Stimulated activated CD8-positive, alpha-beta memory T cell treated with anti-CD3 and anti-CD28 coated beads, Interleukin-7, amount 100 ng/mL, for 24 hours (primary cell): ENCODE results near the gene AKNAD1.
A peak's percentile ranks its signal among the peaks of the same experiment; 100 is the strongest.

Experiments
- DNase-seq: peaks from one replicate; pipeline ENCODE4 v3.0.0-alpha.2; 2020; ENCODE audit warnings: low read depth

AKNAD1 gene

DNA sequence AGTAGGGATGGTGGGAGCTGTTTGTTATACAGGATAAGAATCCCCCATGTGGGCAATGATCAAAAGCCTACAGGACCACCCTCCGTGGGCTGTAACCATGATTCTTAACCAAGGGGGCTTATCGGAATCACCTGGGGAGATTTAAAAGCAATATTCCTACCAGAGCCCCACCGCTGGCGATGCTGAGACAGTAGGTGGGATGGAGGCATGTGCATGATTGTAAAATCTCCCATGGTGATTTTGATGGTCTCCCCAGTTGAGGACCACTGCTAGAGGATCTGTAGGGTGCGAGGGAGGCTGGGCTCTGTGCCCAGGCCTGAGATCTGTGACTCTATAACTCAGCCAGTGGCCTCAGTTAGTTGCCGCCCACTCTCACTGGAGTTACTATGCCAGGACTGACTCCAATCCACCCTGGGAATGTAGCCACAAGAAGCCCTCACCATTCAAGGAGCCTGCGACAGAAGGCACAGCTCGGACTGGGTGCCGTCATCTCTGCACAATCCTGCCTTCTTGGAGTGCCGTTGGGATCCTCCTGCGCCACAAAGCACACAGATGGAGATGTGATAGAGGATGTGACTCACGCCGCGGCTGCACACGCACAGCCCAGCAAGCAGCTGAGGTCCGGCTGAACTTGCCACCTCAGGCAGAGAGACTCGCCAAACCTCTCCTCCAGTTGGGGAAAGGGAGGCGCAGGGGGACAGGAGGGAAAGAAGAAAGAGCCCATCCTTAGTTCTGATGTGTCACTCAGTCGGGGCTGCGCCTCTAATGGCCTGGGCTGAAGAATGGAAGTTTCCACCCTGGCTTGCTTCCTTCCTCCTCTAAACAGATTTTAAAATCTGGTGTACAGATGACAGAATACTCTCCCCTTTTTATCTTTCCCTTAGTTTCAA is 26.5 kb downstream of the AKNAD1 start:
- DNase-seq: no peak

DNA sequence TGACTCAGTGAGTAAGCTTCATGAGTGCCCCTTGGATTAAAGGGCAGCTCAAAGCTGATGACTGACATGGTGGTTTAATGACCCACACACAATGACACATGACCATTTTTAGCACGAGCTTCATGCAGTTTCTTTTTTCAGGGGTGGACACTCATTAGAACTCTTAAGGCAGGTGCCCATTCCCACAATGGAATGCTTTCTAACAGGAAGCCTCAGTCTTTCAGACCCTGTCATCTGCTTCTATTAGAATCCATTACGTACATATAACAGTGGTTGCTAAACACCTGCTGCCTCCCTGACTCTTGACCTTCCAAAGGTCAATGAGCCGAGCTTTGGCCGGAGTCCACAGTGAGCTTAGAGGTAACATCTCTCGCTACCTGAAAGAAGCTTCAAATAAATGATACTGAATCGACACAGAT is 27.4 kb downstream of the AKNAD1 start:
- no peak for DNase-seq

DNA sequence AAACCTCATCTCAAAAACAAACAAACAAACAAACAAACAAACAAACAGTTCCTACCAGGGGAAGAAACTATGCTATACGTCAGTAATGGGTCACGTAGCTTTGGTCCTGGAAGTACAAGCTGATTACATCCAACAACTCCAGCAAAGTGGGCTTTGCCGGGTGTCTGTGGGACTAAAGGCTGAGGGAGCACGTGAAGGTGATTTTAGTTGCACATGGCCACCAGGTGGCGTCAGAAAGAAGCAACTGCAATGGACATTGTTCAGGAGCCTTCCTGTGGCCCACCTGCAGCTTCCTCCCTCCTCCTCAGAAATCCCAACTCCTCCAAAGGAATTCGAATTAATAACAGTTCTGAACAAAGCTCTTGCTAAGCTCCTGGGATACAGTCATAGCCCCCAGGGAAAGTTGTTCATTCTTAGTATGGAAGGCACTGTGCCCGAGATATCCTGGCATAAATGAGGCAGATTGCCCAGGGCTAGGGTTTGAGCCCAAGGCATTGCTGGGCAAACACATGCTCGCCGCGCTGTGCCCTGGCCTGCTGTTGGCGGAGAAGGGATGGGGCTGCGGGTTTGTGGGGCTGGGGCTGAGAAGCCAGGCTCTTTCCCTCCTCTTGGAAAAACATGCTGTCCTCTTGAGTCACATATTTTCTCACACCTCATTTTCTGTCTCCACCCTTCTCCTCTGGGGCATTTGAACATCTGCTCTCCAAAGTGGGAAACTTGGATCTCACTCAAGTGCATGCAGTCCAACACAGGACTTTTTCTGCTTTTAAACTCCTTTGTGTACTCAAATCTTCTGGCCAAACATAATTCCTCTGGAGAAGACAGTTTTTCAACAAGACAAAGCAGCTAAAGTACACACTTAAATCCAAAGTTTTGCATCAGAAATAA is 28.6 kb downstream of the AKNAD1 start:
- DNase-seq: peak; percentile 27

DNA sequence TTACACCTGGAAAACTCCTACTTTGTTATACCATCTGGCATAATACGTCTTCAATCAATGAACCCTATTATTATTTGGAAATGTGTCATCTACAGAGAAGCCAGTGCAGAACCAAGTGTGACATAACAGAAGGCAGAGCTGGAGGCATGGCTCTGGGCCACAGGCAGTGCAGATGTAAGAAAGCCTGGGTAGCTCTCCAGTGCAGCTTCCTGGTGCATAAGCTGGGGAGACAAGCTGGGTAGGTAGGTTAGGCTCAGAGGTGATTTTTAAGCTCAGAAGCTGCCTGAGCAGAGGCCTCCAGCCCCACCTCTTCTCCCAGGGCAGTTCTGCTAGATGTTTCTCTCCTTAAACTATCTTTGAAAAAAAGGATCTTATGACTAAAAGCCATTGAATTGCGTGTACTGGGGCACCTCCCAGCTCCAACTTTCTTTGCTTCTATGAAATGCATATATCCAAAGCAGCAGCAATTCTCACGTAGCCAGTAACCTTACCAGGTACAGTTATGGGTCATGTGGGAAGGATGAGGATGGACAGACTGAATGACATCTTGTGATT is 30.7 kb downstream of the AKNAD1 start:
- no peak for DNase-seq

DNA sequence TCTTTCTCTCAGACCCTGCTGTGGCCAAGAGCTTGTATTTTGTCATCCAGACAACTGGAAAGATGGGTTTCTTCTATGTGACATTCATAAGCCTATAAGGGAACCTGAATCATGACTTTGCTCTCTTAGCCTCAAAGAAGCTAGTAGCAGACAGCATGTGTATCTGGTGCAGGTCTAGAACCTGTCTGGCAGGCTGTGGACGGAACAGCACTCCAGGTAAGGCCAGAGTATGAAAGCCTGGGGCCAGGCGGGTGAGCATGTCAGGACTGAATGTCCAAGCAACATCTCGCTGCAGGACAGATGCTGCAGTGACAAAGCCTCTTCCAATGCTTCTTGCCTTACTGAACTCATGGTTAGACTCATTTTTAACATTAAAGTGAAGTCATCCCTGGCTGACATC is 32.8 kb downstream of the AKNAD1 start:
- no peak for DNase-seq

DNA sequence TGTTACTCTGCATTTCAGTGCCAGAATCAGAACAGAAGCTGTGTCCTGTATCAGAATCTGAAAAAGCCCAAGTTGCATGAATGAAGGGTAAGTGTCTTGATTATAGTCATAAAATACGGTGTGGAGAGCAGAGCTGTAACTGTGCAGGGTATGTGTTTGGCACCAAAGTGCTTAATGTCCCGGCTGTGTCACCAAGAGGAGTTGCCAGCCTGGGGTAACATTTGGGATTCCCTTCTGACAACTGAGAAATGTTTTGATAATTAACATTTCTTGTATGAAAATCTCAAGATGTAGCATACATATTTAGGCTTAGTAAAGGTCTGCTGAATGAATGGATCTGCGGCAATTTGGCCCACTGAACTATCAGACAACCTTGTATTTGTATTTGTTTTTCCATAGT is 33.3 kb downstream of the AKNAD1 start:
- DNase-seq: no peak

DNA sequence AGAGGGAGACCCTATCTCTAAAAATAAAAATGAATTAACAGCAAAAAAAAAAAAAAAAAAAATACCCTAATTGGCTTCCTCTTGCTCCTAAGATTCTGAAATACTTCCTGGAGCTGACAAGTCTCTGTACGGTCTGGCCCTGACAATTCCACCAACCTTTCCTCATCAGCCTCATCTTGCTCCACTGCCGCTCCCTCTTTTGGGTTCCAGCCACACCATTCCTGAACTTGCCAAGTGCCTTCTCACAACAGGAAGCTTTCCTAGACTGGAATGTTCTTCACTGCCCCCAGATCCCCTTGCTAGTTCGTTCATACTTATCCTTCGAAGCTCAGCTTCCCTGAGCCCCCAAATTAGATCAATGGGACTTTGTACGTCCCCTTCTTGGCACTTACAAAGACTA is 37.0 kb downstream of the AKNAD1 start:
- no peak for DNase-seq

DNA sequence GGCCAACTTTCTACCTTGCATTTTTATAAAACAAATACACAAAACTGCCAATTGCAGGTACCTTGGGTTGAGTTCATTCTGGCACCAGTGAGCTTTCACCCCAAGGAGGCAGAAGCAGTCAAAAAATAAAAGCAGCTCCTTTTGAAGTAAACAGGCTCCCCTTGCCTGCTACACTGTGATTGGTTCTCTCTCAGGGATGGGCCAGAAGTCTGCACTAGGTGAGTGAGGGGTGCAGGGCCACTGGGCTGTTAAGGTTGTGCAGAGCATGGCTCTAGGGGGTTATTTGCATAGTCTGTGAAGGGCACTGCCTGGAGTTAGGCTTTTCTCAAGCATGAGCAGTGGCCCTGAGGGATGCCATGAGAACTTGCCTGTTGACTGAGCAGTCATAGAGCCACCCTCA is 39.1 kb downstream of the AKNAD1 start:
- DNase-seq: no peak

DNA sequence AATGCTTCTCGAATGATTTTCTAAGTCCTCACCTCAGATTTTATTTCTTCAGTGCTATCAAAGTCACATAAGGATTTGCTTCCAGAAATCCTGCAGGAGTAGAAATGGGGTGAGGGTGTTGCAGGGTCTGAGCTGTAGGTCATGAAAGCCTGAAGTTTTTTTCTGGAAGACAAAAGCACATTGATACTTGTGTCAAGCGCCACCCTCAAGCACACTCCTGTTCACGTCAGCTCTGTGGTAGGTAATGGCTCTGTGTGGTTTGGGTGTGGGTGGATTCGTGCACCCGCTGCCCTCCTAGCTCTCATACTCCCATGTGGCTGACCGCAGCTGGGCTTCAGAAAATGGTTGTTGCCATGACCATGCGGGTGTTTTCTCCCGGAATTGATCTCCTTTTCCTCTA is 39.9 kb downstream of the AKNAD1 start:
- no peak for DNase-seq

DNA sequence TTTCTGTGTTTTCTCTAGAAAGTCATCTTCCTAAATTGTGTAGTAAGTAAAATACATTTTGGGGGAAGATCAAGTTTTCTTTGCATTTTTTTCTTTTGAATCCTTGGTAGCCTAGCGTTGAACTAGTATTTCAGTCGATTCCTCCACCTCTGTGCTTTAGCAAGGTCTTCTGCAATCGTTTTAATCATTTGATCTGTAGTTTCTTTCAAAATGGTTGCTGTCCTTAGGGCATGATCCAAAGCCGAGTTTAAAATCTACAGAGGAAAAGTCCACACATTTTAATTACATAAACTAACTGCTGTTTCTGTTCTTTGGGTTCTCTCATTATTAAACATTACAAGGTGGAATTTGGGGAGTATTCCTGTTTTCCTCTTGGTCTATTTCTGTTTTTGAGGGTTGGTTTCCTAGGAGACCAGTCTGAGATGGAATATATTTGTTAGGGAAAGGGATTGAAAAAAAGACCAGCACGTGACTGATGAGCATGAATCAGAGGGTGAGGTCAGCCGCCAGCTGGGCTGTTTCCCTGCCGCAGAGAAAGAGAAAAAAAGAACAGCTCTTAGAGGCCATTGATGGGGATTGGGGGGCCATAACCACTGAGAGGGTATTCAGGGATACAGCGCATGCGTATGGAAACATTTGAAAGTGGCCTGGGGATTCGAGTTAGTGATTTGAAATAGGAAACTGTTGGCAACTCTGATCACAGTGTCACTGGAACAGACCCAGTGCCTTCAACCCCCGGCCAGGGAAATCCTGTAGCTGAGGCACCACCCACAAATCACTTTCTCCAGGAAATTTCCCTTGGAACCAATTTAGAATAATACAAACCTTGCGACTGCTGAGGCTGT is 40.6 kb downstream of the AKNAD1 start:
- DNase-seq: no peak

DNA sequence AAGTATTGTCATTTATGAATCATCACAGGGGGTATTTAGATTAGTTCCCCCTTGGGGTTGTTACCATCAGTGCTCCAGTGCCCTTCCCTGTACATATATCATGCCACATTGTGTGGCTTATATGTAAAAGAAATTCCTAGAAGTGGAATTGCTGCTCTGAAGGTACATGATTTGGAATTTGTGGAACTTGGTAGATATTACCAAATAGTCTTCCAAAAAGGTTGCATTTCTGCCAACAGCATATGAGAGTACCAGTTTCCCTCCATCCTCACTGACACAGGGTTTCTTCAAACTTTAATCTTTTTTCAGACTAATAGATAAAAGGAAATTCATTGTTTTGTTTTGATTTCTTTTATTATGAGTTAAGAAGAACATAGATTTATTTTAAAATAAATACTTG is 41.3 kb downstream of the AKNAD1 start:
- no peak for DNase-seq

DNA sequence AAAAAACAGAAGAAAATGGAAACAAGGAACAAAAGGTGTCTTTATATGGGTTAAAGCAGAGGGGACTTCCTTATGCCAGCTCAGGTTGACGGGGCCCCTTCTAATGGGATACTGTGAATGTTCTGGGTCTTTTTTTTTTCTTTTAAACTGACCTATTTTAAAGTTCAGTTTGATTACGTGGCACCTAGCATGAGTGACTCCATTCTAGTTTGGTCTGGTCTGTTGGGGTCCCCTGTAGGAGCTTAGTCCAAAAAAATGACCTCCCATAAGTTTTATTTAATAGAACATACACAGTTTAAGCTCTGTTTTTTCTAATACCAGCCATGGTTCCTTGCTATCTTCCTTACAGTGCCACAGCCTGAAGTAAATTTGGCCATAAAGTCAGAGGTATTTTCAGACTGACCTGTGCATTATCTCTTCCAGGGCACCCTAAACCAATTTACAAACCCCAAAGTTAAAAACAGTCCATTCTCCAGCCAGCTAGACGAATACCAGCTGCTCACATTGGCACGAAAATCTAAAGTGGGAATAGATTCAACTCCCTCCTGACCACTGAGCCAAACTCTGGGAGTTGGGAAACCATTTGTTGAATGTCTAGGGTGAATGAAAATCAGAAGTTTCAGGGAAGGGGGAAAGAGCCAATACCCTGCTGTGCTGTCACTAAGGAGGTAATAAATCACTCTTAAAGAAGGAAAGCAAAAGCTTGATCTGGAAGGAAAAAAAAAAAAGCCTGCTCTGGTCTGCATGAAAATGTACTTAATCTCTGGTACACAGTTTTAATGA is 42.4 kb downstream of the AKNAD1 start:
- DNase-seq: no peak

DNA sequence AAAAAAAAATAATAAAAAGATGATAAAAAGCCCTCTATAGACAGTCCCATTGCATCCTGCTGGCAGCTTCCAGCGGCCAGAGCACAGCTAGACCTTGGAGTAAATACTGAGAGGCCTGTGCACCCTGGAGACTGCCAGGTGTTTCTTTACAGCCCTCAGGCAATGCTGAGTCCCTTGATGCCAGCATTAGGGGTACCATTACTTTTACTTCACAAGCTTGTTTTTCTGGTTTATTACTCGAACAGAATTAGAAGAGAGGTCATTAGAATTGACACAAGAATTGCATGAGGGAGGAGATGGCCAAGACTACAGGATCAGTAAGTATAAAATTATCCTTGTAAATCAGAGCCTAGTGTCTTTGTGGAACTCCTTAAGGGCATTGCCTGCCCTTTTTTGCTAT is 43.6 kb downstream of the AKNAD1 start:
- no peak for DNase-seq

DNA sequence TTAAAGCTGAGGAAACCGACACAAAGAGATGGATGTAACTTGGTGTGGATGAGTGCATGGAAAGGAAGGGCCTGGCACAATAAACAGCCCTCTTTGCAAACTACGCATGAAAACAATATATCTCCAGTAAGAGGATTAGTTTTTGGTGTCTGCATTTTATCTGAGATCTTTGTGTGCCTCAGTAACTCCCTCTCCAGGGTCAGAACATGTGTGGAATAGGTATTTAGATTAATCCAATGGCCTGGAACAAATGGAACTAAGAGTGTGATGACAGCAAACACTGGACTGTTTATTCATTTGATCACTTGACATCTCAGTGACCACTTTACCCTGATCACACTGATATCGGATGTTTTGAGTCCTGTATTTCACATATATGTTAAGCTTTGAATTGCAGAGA is 45.3 kb downstream of the AKNAD1 start:
- DNase-seq: no peak

DNA sequence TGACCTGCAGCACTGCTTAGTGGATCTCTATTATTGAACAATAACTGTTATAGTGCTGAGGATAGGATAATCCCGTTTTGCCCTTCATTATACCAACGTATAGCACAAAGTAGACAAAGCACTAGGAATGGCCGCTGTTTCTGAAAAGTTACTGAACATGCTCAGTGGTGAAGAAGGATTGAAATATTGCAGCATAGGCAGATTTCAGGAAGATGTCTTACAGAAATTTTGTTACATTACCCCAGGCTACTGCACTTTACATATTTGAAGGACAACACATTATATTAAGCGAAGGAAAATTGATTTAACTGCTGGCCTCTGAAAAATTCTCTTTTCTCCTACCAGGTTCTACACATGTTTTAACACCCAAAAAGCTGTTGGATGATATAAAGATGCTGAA is 48.5 kb downstream of the AKNAD1 start:
- DNase-seq: no peak

DNA sequence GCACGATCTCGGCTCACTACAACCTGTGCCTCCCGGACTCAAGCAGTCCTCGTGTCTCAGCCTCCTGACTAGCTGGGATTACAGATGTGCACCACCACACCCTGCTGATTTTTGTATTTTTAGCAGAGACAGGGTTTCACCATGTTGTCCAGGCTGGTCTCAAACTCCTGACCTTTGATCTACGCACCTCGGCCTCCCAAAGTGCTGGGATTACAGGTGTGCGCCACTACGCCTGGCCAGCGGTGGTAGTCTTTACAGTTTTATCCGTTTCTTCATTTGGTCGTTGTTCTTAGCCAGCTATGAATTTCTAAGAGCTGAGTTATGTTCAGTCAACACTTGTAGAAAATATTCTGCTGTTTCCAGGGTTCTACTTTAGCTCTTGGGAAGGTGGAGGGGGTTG is 53.3 kb downstream of the AKNAD1 start:
- DNase-seq: no peak

DNA sequence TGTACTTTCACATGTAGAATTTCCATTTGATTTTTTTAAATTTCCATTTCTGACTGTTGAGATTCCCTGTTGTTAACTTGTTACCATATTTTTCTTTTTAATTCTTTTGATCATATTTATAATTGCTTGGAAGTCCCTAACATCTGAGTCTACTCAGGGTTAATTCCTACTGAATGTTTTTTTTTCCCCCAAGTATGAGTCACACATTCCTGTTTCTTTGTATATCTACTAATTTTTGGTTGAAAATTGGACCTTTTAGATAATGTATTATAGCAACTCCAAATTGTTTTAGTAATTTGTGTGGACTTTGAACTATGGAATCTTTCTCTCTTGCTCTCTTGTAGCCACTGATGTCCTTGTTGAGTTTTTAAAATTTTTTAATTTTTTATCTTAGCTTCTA is 55.8 kb downstream of the AKNAD1 start:
- DNase-seq: no peak

DNA sequence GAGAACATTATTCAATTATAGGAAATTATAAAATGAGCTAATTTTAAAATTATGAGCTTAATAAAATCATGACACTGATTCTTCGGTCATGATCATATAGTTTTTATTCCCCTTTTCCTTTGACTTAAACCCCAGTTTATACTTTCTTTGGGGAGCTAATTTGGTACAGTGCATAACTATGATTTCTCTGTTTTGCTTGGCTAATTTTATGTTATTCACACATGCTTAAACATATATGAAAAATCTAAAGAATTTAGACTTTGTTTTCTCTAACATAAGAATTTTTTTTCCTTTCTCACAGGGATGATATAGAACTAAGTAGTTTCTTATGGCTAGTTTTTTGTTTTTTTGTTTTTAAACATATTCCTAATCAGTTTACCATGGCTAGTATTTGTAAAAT is 57.9 kb downstream of the AKNAD1 start:
- no peak for DNase-seq

DNA sequence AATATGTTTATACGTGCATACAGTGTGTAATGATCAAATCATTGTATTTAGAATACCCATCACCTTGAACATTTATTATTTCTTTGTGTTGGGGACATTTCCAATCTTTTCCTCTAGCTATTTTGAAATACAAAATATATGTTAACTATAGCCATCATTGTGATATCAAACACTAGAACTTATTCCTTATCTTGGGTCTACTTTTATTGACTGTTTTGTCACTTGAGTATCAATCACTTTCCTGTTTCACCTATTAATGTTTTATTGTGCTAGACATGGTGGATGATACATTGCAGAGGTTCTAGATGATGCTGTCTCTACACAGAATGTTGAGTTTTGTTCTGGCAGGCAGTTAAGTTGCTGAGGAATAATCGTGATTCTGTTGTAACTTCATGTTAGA is 64.5 kb downstream of the AKNAD1 start:
- DNase-seq: no peak

DNA sequence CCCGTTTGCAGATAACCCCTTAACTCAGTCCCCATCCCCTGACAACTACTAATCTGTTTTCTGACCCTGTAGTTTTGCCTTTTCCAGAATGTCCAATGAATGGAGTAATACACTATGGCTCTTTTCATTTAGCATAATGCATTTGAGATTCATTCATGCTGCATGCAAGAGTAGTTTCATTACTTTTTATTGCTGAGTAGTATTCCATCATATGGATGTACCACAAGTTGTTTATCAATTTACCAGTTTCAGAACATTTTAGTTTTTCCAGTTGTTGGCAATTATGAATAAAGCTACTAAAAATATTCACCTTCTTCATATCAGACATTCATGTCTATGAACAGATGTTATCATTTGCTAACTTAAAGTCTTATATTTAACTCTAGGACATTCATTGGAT is 65.1 kb downstream of the AKNAD1 start:
- DNase-seq: no peak

DNA sequence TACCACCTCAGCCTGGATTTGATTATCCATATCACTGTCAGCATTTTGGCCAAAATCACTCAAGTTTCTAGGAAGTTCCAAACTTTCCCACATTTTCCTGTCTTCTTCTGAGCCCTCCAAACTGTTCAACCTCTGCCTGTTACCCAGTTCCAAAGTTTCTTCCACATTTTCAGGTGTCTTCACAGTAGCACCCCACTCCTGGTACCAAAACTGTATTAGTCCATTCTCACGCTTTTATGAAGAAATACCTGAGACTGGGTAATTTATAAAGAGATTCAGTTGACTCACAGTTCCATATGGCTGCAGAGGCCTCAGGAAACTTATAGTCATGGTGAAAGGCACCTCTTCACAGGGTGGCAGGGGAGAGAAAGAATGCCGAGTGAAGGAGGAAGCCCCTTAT is 71.0 kb downstream of the AKNAD1 start:
- DNase-seq: no peak
